A549 (cell line): Measurements from ENCODE around the gene BLACAT1.

ENCODE experiments used
- CEBPB ChIP-seq, 2 experiments: fragments of >200 bp in 1 of 2; sonication (Bioruptor Twin) in 1 of 2; formaldehyde crosslinking in 1 of 2; IDR thresholded peaks; 2 replicates each; pipeline ENCODE4 v1.6.1; 2012 to 2016
- EP300 ChIP-seq, 2 experiments: fragments of >200 bp; sonication (Bioruptor Twin); formaldehyde crosslinking; IDR thresholded peaks; 2 replicates in 1 of 2; 3 replicates in 1 of 2; pipeline ENCODE4 v1.6.1; 2016 to 2017
- ESRRA ChIP-seq: fragments of 150-350 bp; IDR thresholded peaks from 2 replicates; pipeline ENCODE4 v1.6.1; 2014; ENCODE audit warnings: mild to moderate bottlenecking, low read length, borderline replicate concordance
- FOSB ChIP-seq: fragments of 250-450 bp; sonication (Bioruptor Pico); IDR thresholded peaks from 2 replicates; pipeline ENCODE4 v1.5.0; 2020; ENCODE audit warnings: mild to moderate bottlenecking, moderate library complexity
- FOSL2 ChIP-seq, 2 experiments: fragments of 450-650 bp in 1 of 2; fragments of >200 bp in 1 of 2; sonication (Bioruptor Twin) in 1 of 2; formaldehyde crosslinking; IDR thresholded peaks; 2 replicates each; pipeline versions ENCODE4 v1.5.0 to v1.6.1; 2016 to 2020; ENCODE audit warnings: mild to moderate bottlenecking in 1 of 2, moderate library complexity in 1 of 2
- KDM5A ChIP-seq: fragments of 200-600 bp; sonication (generic); IDR thresholded peaks from 2 replicates; pipeline ENCODE4 v1.6.1; 2016; ENCODE audit warnings: antibody characterized with exemption, mild to moderate bottlenecking
- MYC ChIP-seq: IDR thresholded peaks from 2 replicates; pipeline ENCODE4 v1.6.1; 2012; ENCODE audit warnings: mild to moderate bottlenecking, inconsistent platforms, low read length, improper control_type of control experiment, borderline replicate concordance
- NR3C1 ChIP-seq: fragments of >200 bp; sonication (Bioruptor Twin); formaldehyde crosslinking; IDR thresholded peaks from 3 replicates; pipeline ENCODE4 v1.6.1; 2017
- POLR2A ChIP-seq: IDR thresholded peaks from 2 replicates; pipeline ENCODE4 v1.6.1; 2012; ENCODE audit warnings: mild to moderate bottlenecking, low read length
- POLR2AphosphoS2 ChIP-seq: conservative IDR thresholded peaks from 2 replicates; pipeline ENCODE4 v1.6.1; 2012; ENCODE audit warnings: low read length, improper control_type of control experiment, inconsistent platforms
- RAD21 ChIP-seq, 2 experiments: fragments of >200 bp in 1 of 2; sonication (Bioruptor Twin) in 1 of 2; formaldehyde crosslinking in 1 of 2; IDR thresholded peaks in 1 of 2; conservative IDR thresholded peaks in 1 of 2; 2 replicates in 1 of 2; 3 replicates in 1 of 2; pipeline ENCODE4 v1.6.1; 2012 to 2018; ENCODE audit warnings: inconsistent platforms in 1 of 2
- TF ChIP-seq, protein P1 (sequence below): fragments of >200 bp; sonication (Bioruptor Twin); formaldehyde crosslinking; IDR thresholded peaks from 3 replicates; pipeline ENCODE4 v1.5.1; 2016
- TF ChIP-seq, protein P2 (sequence below): fragments of 200-600 bp; sonication (generic); IDR thresholded peaks from 2 replicates; pipeline ENCODE4 v1.6.1; 2016; ENCODE audit warnings: antibody characterized with exemption, mild to moderate bottlenecking, moderate library complexity
- TF ChIP-seq, protein P3 (sequence below): IDR thresholded peaks from 2 replicates; pipeline ENCODE4 v1.6.1; 2012

DNA sequence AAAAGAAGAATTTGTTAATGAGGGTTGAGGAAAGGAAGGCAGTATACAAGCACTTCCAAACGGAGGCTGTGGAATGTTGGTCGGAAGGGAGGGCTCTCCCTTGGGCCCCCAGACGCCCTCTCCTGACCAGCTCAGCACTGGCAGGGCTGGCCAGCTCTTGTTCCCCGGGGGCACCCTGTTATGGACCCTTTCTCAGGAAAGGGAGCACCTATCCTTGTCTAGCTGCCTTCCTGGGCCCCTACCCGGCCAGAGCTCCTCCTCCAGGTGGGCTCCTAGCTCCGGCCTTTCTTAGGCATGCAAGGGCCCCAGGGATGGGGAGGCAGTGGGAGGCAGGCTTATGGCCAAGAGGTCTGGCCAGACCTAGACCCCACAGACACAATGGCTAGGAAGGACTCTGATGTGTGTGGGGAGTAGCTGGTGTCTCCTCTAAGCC is 926 bp downstream of the BLACAT1 start:
- TF ChIP-seq, protein P1, sequence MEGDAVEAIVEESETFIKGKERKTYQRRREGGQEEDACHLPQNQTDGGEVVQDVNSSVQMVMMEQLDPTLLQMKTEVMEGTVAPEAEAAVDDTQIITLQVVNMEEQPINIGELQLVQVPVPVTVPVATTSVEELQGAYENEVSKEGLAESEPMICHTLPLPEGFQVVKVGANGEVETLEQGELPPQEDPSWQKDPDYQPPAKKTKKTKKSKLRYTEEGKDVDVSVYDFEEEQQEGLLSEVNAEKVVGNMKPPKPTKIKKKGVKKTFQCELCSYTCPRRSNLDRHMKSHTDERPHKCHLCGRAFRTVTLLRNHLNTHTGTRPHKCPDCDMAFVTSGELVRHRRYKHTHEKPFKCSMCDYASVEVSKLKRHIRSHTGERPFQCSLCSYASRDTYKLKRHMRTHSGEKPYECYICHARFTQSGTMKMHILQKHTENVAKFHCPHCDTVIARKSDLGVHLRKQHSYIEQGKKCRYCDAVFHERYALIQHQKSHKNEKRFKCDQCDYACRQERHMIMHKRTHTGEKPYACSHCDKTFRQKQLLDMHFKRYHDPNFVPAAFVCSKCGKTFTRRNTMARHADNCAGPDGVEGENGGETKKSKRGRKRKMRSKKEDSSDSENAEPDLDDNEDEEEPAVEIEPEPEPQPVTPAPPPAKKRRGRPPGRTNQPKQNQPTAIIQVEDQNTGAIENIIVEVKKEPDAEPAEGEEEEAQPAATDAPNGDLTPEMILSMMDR: no peak
- TF ChIP-seq, protein P2, sequence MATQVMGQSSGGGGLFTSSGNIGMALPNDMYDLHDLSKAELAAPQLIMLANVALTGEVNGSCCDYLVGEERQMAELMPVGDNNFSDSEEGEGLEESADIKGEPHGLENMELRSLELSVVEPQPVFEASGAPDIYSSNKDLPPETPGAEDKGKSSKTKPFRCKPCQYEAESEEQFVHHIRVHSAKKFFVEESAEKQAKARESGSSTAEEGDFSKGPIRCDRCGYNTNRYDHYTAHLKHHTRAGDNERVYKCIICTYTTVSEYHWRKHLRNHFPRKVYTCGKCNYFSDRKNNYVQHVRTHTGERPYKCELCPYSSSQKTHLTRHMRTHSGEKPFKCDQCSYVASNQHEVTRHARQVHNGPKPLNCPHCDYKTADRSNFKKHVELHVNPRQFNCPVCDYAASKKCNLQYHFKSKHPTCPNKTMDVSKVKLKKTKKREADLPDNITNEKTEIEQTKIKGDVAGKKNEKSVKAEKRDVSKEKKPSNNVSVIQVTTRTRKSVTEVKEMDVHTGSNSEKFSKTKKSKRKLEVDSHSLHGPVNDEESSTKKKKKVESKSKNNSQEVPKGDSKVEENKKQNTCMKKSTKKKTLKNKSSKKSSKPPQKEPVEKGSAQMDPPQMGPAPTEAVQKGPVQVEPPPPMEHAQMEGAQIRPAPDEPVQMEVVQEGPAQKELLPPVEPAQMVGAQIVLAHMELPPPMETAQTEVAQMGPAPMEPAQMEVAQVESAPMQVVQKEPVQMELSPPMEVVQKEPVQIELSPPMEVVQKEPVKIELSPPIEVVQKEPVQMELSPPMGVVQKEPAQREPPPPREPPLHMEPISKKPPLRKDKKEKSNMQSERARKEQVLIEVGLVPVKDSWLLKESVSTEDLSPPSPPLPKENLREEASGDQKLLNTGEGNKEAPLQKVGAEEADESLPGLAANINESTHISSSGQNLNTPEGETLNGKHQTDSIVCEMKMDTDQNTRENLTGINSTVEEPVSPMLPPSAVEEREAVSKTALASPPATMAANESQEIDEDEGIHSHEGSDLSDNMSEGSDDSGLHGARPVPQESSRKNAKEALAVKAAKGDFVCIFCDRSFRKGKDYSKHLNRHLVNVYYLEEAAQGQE: no peak
- TF ChIP-seq MYC (no peak), FOSL2 (IDR thresholded peaks at IDR 0.05) (no peak), FOSL2 (CRISPR knock-in tag; IDR thresholded peaks at IDR 0.05) (no peak), RAD21 (conservative IDR thresholded peaks at IDR 0.05 in 1 of 2, IDR thresholded peaks at IDR 0.05 in 1 of 2) (no peak), POLR2A (no peak), CEBPB (IDR thresholded peaks at IDR 0.05) (no peak), POLR2AphosphoS2 (no peak), KDM5A (no peak), FOSB (CRISPR knock-in tag) (no peak), EP300 (IDR thresholded peaks at IDR 0.05) (no peak), NR3C1 (no peak), ESRRA (no peak)
- TF ChIP-seq, protein P3, sequence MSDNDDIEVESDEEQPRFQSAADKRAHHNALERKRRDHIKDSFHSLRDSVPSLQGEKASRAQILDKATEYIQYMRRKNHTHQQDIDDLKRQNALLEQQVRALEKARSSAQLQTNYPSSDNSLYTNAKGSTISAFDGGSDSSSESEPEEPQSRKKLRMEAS: no peak
